Stimulated activated CD4-positive, alpha-beta T cell treated with anti-CD3 and anti-CD28 coated beads, Interleukin-15, amount 100 ng/mL, for 1 hour (primary cell): ENCODE results near the gene STK32B.
"Not testable (repeated sequence)": the region's sequence is repeated elsewhere in the genome, so short reads cannot be mapped to it uniquely, and the experiment has no call there.

Source experiments
- DNase-seq, 2 donors: peaks; one replicate each; pipeline ENCODE4 v3.0.0-alpha.2; 2020; ENCODE audit warnings: low read depth in 1 of 2, low spot score in 1 of 2

Gene STK32B

GRCh38 chr4:5424901-5425300, 373.6 kb downstream of the STK32B start:
- no peak for DNase-seq

GRCh38 chr4:5429747-5430146, 378.5 kb downstream of the STK32B start:
- DNase-seq, result no peak

GRCh38 chr4:5433196-5433595, 381.9 kb downstream of the STK32B start:
- DNase-seq, result no peak

- DNase-seq, result no peak
Measured at GRCh38 chr4:5435201-5435600, 383.9 kb downstream of the STK32B start.

- no peak for DNase-seq
Measured at GRCh38 chr4:5435823-5436222, 384.5 kb downstream of the STK32B start.

- DNase-seq, result not testable (repeated sequence)
Measured at GRCh38 chr4:5443976-5444802, 392.9 kb downstream of the STK32B start.

GRCh38 chr4:5444918-5445517, 393.7 kb downstream of the STK32B start:
- DNase-seq, result no peak

GRCh38 chr4:5446595-5447226, 395.4 kb downstream of the STK32B start:
- DNase-seq, result no peak

- no peak for DNase-seq
Measured at GRCh38 chr4:5447755-5448154, 396.5 kb downstream of the STK32B start.

GRCh38 chr4:5448221-5448620, 396.9 kb downstream of the STK32B start:
- DNase-seq, result no peak

- DNase-seq, result no peak
Measured at GRCh38 chr4:5451243-5451642, 400.0 kb downstream of the STK32B start.

GRCh38 chr4:5452156-5452555, 400.9 kb downstream of the STK32B start:
- no peak for DNase-seq

GRCh38 chr4:5455003-5455585, 403.8 kb downstream of the STK32B start:
- DNase-seq, result no peak

GRCh38 chr4:5456296-5456845, 405.1 kb downstream of the STK32B start:
- DNase-seq, result no peak

GRCh38 chr4:5458676-5459075, 407.4 kb downstream of the STK32B start:
- DNase-seq, result no peak

GRCh38 chr4:5459236-5459635, 408.0 kb downstream of the STK32B start:
- no peak for DNase-seq

GRCh38 chr4:5460106-5460801, 409.0 kb downstream of the STK32B start:
- no peak for DNase-seq

- DNase-seq, result no peak
Measured at GRCh38 chr4:5461477-5461876, 410.2 kb downstream of the STK32B start.

- no peak for DNase-seq
Measured at GRCh38 chr4:5462254-5462835, 411.1 kb downstream of the STK32B start.

- DNase-seq, result no peak
Measured at GRCh38 chr4:5462896-5463295, 411.6 kb downstream of the STK32B start.

GRCh38 chr4:5463361-5463760, 412.1 kb downstream of the STK32B start:
- DNase-seq, result no peak
